ENCODE results near the gene ANKRD40CL. TPM values are rescaled to one million over a fixed set of nuclear protein-coding genes. Genes with fewer than 3 reads are reported as not detected.

ANKRD40CL gene
- total and polyA plus RNA-seq, 4 donors = not detected

DNA sequence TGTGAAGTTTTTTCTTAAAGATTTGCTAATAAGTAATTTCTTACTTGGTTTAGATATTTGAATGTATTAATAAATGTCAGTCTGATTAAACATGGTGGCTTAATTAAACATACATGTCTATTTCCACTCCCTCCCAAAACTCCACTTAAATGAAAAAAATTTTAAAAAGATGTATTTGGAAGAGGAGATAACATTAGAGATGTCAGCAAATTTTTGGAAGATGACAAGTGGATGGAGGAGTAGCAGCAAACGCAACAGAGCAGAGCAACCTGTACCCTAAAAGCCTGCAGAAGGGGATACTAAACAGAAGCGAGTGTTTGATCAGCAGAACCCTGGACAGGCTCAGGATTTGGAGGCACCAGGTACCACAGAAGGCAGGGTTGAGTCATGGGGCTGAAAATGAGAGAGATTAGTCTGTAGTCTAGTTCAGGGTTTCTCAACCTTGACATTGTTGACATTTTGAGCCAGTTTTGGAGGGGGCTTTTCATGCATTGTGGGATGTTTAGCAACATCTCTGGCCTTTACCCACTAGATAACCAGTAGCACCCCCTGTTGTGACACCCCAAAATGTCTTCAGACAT is 30.1 kb downstream of the ANKRD40CL start:
- Histone ChIP-seq H3K4me3 (ENCODE audit: low read depth in 1 of 3, low read length in 3 of 3) (no peak overlapping the region), H3K36me3 (ENCODE audit: control insufficient read depth in 4 of 4, insufficient read depth in 3 of 4, low read depth in 1 of 4, low read length in 3 of 4) (peaks cover 8 to 31% (median 24%) of the 10 kb centered on the region in 4 donors), H3K9me3 (ENCODE audit: control insufficient read depth in 4 of 4, low read length in 3 of 4) (no peaks in the 10 kb centered on the region), H3K9ac (ENCODE audit: low read depth in 1 of 2, low read length in 2 of 2) (no peak overlapping the region), H3K27ac (ENCODE audit: low read depth in 1 of 2, low read length in 2 of 2) (no peak overlapping the region), H3K4me1 (ENCODE audit: control insufficient read depth in 4 of 4, insufficient read depth in 4 of 4, low read length in 3 of 4) (peaks cover 0 to 3% (median 1%) of the 10 kb centered on the region in 4 donors), H3K27me3 (ENCODE audit: control insufficient read depth in 4 of 4, insufficient read depth in 4 of 4, low read length in 3 of 4) (no peaks in the 10 kb centered on the region)
- TF ChIP-seq FOXA2 (IDR thresholded peaks at IDR 0.05) = no peak
- TF ChIP-seq, protein P1, sequence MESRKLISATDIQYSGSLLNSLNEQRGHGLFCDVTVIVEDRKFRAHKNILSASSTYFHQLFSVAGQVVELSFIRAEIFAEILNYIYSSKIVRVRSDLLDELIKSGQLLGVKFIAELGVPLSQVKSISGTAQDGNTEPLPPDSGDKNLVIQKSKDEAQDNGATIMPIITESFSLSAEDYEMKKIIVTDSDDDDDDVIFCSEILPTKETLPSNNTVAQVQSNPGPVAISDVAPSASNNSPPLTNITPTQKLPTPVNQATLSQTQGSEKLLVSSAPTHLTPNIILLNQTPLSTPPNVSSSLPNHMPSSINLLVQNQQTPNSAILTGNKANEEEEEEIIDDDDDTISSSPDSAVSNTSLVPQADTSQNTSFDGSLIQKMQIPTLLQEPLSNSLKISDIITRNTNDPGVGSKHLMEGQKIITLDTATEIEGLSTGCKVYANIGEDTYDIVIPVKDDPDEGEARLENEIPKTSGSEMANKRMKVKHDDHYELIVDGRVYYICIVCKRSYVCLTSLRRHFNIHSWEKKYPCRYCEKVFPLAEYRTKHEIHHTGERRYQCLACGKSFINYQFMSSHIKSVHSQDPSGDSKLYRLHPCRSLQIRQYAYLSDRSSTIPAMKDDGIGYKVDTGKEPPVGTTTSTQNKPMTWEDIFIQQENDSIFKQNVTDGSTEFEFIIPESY (IDR thresholded peaks at IDR 0.05) = no peak
- no peak for DNase-seq (ENCODE audit: low spot score)
- 93% methylated on average over 2 of the region's 2 CpGs for whole genome bisulfite sequencing

GRCh38 chr17:50735287-50735686 is 32.0 kb downstream of the ANKRD40CL start:
- Histone ChIP-seq H3K27ac (ENCODE audit: low read depth in 1 of 2, low read length in 2 of 2) (no peak overlapping the region), H3K27me3 (ENCODE audit: control insufficient read depth in 4 of 4, insufficient read depth in 4 of 4, low read length in 3 of 4) (no peaks in the 10 kb centered on the region), H3K9ac (ENCODE audit: low read depth in 1 of 2, low read length in 2 of 2) (no peak overlapping the region), H3K4me3 (ENCODE audit: low read depth in 1 of 3, low read length in 3 of 3) (no peak overlapping the region), H3K4me1 (ENCODE audit: control insufficient read depth in 4 of 4, insufficient read depth in 4 of 4, low read length in 3 of 4) (peaks cover 0 to 6% (median 3%) of the 10 kb centered on the region in 4 donors), H3K36me3 (ENCODE audit: control insufficient read depth in 4 of 4, insufficient read depth in 3 of 4, low read depth in 1 of 4, low read length in 3 of 4) (peaks cover 1 to 14% (median 11%) of the 10 kb centered on the region in 4 donors), H3K9me3 (ENCODE audit: control insufficient read depth in 4 of 4, low read length in 3 of 4) (no peaks in the 10 kb centered on the region)
- WGBS = 80% methylated on average over 3 of the region's 3 CpGs
- DNase-seq (ENCODE audit: low spot score) = no peak
- TF ChIP-seq CTCF (IDR thresholded peaks at IDR 0.05; ENCODE audit: low read depth, low read length, missing input control) = no peak
- TF ChIP-seq GABPA (IDR thresholded peaks at IDR 0.05 in 1 of 2, conservative IDR thresholded peaks at IDR 0.05 in 1 of 2) = no peak
- no peak for TF ChIP-seq HNF4G (IDR thresholded peaks at IDR 0.05)
- TF ChIP-seq TAF1 (conservative IDR thresholded peaks at IDR 0.05) = no peak
- no peak for TF ChIP-seq HNF4A (conservative IDR thresholded peaks at IDR 0.05)
- no peak for TF ChIP-seq FOXA2 (IDR thresholded peaks at IDR 0.05)
- no peak for TF ChIP-seq FOXA1 (IDR thresholded peaks at IDR 0.05)
- TF ChIP-seq EGR1 (IDR thresholded peaks at IDR 0.05; ENCODE audit: low read depth in 2 of 2) = no peak
- TF ChIP-seq, protein P1 (IDR thresholded peaks at IDR 0.05) = no peak
- no peak for TF ChIP-seq RAD21 (IDR thresholded peaks at IDR 0.05)

All from liver (tissue), 9 donors.